Lower leg skin (tissue), 4 donors: ENCODE results near the gene STN1. TPM values are rescaled to one million over a fixed set of nuclear protein-coding genes. Genes with fewer than 3 reads are reported as not detected.

ENCODE experiments used
- DNase-seq, 2 donors: peaks; one replicate each; pipeline ENCODE4 v3.0.0-alpha.2; 2019; ENCODE audit warnings: low spot score in 2 of 2
- H3K4me3 ChIP-seq: fragments of 200-600 bp; sonication (generic); 2 replicates; pipeline ENCODE4 v1.5.1; 2017; ENCODE audit warnings: mild to moderate bottlenecking, low read depth; ENCODE audit not compliant: poor library complexity, severe bottlenecking
- CTCF ChIP-seq, 3 donors: fragments of 450-650 bp; IDR thresholded peaks; one replicate each; pipeline ENCODE4 v1.5.1; 2016; ENCODE audit warnings: antibody characterized with exemption in 3 of 3, mild to moderate bottlenecking in 3 of 3, moderate library complexity in 2 of 3
- POLR2A ChIP-seq, 2 donors: fragments of 450-650 bp; IDR thresholded peaks; one replicate each; pipeline ENCODE4 v1.6.1; 2016 to 2017; ENCODE audit warnings: antibody characterized with exemption in 2 of 2, mild to moderate bottlenecking in 1 of 2, moderate library complexity in 1 of 2
- WGBS, 2 donors: methylation state at CpG; one replicate each; pipeline ENCODE4 v1.1.5; 2018; 5-methylcytosine and 5-hydroxymethylcytosine counted together
- intact Hi-C: fragments of 100-400 bp; cut with DNase I; formaldehyde crosslinking; loops from one replicate; pipeline ENCODE4 v1.15.0; 2023; ENCODE audit warnings: low total_unique reads
- total RNA-seq, 4 donors: library from RNA; depleted of rRNA; stranded (reverse); fragments of >200 nt; gene quantifications; one replicate each; pipeline ENCODE4 v1.1.0, GENCODE V29; 2016

STN1 gene
- total RNA-seq, 4 donors from 2014 or later = 13.0 to 33.3 (median 18.4) TPM

GRCh38 chr10:103840740-103841070, 77.3 kb downstream of the STN1 start:
- WGBS, 2 donors = 55 to 59% methylated on average over 4 of the region's 4 CpGs
- intact Hi-C loops = no loop called here
- H3K4me3 ChIP-seq = no peak overlapping the region
- DNase-seq = no peak
- no peak for TF ChIP-seq POLR2A (IDR thresholded peaks at IDR 0.05)
- TF ChIP-seq CTCF (IDR thresholded peaks at IDR 0.05) = no peak

DNA sequence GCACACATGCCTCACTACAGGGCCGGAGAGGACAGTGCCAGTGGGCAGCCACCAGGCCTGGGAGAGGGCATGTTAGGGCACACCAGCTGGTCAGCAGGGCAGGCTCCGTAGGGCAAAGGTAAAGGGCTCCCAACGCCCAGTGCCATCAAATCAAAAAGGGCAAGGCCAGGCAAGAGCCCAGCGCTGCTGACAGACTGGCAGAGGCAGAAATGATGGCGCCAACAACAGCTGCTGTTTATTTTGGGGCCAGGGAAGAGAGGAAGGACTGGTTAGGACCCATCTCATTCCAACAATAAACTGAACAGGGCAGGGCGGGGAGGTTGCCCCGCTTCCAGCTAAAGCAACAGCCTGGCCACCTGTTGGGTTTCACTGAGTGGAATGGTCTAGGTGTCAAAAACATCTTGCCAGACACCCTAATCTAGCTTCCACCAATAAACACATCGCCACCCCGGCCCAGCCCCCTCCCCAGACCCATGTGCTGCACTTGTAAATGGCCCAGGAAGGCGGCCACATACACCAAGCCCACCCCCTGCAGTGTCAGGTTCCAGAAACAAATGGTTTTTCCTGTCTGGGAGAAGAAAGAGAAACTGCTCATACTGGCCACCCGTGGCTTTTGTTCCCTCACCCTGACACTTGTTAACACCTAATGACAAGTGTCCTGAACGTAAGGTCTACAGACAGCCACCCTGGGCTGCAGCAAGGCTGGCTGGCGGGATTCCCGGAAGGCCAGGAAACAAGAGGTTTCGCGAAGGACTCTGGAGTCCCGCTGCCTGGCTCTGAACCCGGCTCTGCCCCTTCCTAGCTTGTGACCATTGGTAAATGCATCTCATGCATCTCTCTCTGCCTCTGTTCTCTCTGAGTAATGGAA, 77.9 kb downstream of the STN1 start:
- TF ChIP-seq POLR2A (IDR thresholded peaks at IDR 0.05) = no peak
- DNase-seq = no peak
- no peak overlapping the region for H3K4me3 ChIP-seq
- intact Hi-C loops = no loop called here
- WGBS, 2 donors = 50 to 60% methylated on average over 18 of the region's 18 CpGs

- intact Hi-C loops = no loop called here
- DNase-seq = no peak
Measured at GRCh38 chr10:103839519-103839871, 78.5 kb downstream of the STN1 start.

GRCh38 chr10:103838862-103839518, 79.0 kb downstream of the STN1 start:
- DNase-seq = no peak
- 50 to 57% methylated on average over 13 of the region's 13 CpGs for WGBS, 2 donors
- no peak overlapping the region for H3K4me3 ChIP-seq
- no peak for TF ChIP-seq POLR2A (IDR thresholded peaks at IDR 0.05)
- intact Hi-C loops = no loop called here

More at GRCh38 chr10:103839519-103839871, 78.5 kb downstream of the STN1 start:
- no peak overlapping the region for H3K4me3 ChIP-seq
- TF ChIP-seq CTCF (IDR thresholded peaks at IDR 0.05) (no peak), POLR2A (IDR thresholded peaks at IDR 0.05) (no peak)
- WGBS, 2 donors = 53 to 59% methylated on average over 9 of the region's 9 CpGs

DNA sequence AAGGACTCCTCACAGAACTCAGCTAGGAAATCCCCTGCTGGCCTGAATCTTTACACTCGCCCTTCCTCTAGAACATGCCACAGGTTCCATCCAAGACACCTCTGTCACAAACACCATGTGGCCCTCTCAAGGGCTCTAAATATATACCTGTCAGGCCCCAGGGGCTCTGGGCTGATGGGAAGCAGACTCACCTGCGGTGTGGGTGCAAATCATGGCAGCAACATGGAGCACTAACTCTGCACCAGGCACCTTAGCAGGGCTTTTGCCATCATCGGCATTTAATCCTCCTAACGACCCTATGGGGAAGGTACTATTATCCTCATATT, 80.0 kb downstream of the STN1 start:
- intact Hi-C loops = no loop called here
- DNase-seq = no peak
- no peak overlapping the region for H3K4me3 ChIP-seq
- TF ChIP-seq POLR2A (IDR thresholded peaks at IDR 0.05) (no peak), CTCF (IDR thresholded peaks at IDR 0.05) (no peak)
- 72 to 88% methylated on average over 4 of the region's 4 CpGs for WGBS, 2 donors

DNA sequence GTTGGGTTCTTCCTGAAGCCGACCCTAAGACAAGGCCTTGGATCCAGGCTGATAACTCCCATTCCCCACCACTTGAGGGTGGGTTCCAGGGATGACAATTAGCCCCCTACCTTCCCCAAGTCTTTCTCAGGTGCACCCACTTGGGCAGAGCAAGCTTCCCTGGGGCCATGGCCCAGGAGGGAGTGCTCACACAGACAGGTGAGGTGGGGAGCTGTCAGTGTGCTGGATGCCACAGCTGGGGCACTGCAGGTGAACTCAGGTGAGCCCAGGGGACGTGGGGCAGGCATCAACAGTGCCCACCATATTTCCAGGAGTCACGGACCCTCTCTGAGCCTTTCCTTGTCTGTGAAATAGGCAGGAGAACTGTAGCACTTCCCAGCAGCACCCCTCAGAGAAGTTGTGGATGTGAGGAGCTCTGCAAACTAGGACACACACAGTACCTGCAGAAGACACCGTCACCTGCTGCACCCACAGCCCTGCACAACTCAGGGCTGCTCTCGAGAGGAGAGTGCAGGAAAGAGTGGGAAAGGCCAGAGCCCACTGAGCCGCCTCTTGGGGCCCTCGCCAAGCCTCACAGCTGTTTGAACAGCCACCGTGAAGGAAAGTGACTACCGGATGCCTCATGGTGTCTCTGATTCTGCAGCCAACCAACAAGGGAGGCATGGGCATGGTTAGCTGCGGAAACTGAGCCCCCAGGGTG, 80.5 kb downstream of the STN1 start:
- 66 to 69% methylated on average over 8 to 10 of the region's 10 CpGs for WGBS, 2 donors
- no peak overlapping the region for H3K4me3 ChIP-seq
- intact Hi-C loops = no loop called here
- no peak for DNase-seq
- no peak for TF ChIP-seq CTCF (IDR thresholded peaks at IDR 0.05)
- TF ChIP-seq POLR2A (IDR thresholded peaks at IDR 0.05) = no peak
